ENCODE data around the gene COLEC11. TPM values are rescaled to one million over a fixed set of nuclear protein-coding genes. Genes with fewer than 3 reads are reported as not detected.

The COLEC11 gene
- total and polyA plus RNA-seq, 2 of the 13 experiments (the other 11 are each of a cell fraction or from before 2014, with no cell fraction given), result 1.5 to 3.0 TPM

GRCh38 chr2:3598197-3598910, 3.4 kb downstream of the COLEC11 start (continued):
- TF ChIP-seq IKZF5 (CRISPR knock-in tag; IDR thresholded peaks at IDR 0.05), result no peak
- TF ChIP-seq KDM5A (IDR thresholded peaks at IDR 0.05; ENCODE audit: borderline replicate concordance, low read length), result no peak
- no peak for TF ChIP-seq TMF1 (CRISPR knock-in tag; IDR thresholded peaks at IDR 0.05; ENCODE audit: low read depth)
- TF ChIP-seq DNMT1 (CRISPR knock-in tag; IDR thresholded peaks at IDR 0.05), result no peak
- no peak for TF ChIP-seq TSC22D2 (CRISPR knock-in tag; IDR thresholded peaks at IDR 0.05; ENCODE audit: borderline replicate concordance)
- no peak for TF ChIP-seq ZBTB4 (CRISPR knock-in tag; IDR thresholded peaks at IDR 0.05; ENCODE audit: borderline replicate concordance)
- no peak for TF ChIP-seq HNF4A (CRISPR knock-in tag; IDR thresholded peaks at IDR 0.05)
- TF ChIP-seq FOSL2 (CRISPR knock-in tag; IDR thresholded peaks at IDR 0.05), result no peak
- TF ChIP-seq POLR2G (IDR thresholded peaks at IDR 0.05; ENCODE audit: low read depth, low read length), result no peak
- TF ChIP-seq NR2F1 (CRISPR knock-in tag; IDR thresholded peaks at IDR 0.05), result no peak
- no peak for TF ChIP-seq ZNF572 (CRISPR knock-in tag; IDR thresholded peaks at IDR 0.05)
- 0 out of 2 replicates have a peak, but pooled peaks have one; percentile 35 for TF ChIP-seq ZHX2 (IDR thresholded peaks at IDR 0.05; ENCODE audit: low read depth)
- TF ChIP-seq ZHX2 (CRISPR knock-in tag; IDR thresholded peaks at IDR 0.05; ENCODE audit: borderline replicate concordance), result no peak
- no peak for TF ChIP-seq NCOR1 (IDR thresholded peaks at IDR 0.05; ENCODE audit: borderline replicate concordance, low read length)
- TF ChIP-seq SCMH1 (CRISPR knock-in tag; IDR thresholded peaks at IDR 0.05; ENCODE audit: borderline replicate concordance), result no peak
- TF ChIP-seq ATRX (CRISPR knock-in tag; IDR thresholded peaks at IDR 0.05; ENCODE audit: borderline replicate concordance), result no peak
- TF ChIP-seq MAX (IDR thresholded peaks at IDR 0.05), result peak; percentile 48
- TF ChIP-seq MXI1 (IDR thresholded peaks at IDR 0.05; ENCODE audit: borderline replicate concordance, low read depth, low read length), result no peak
- no peak for TF ChIP-seq ZNF780A (CRISPR knock-in tag; IDR thresholded peaks at IDR 0.05)
